Subcutaneous adipose tissue (tissue), 4 donors: Measurements from ENCODE around the gene CA12. TPM values are rescaled to one million over a fixed set of nuclear protein-coding genes. Genes with fewer than 3 reads are reported as not detected.

ENCODE experiments used
- total RNA-seq, 4 donors: library from RNA; depleted of rRNA; stranded (reverse); fragments of >200 nt; gene quantifications; one replicate each; pipeline ENCODE4 v1.1.0, GENCODE V29; 2016
- TF ChIP-seq, protein P1 (sequence below): fragments of 450-650 bp; IDR thresholded peaks from one replicate; pipeline ENCODE4 v1.5.1; 2016; ENCODE audit warnings: low read depth, mild to moderate bottlenecking, control low read depth, antibody characterized with exemption, moderate library complexity

Gene CA12
- total RNA-seq, 4 donors from 2014 or later: 1.5 to 16.3 (median 3.7) TPM

DNA sequence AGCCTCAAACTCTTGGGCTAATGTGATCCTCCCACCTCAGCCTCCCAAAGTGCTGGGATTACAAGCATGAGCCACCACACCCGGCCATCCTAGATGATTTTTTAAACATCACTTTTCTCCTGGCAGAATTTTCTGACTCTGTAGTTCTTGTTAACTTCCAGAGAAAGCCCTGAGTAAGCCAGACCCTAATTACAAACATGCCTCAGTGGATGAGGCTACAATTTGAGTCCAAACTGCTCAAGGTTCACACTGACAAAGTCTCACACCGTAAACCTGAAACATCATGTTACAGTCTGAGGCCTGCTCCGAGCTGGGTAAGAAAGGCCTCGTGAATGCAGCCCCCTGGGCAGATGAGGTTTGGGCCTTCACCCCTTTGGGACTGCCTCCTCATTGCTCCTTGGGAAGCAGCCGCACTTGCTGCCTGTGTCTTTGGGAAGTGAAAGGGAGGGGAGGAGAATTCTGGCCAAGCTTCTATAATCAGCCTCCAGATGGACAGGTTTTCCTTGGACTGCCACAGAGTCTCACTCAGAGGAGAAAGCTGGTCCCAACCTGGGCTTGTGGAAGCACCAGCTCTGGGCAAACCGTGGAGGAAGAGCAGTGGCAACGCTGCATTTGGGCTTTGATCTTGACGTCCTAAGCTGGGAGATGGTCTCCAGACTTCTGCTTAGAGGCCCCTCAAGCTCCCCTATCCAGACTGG is 46.0 kb downstream of the CA12 start:
- TF ChIP-seq, protein P1, sequence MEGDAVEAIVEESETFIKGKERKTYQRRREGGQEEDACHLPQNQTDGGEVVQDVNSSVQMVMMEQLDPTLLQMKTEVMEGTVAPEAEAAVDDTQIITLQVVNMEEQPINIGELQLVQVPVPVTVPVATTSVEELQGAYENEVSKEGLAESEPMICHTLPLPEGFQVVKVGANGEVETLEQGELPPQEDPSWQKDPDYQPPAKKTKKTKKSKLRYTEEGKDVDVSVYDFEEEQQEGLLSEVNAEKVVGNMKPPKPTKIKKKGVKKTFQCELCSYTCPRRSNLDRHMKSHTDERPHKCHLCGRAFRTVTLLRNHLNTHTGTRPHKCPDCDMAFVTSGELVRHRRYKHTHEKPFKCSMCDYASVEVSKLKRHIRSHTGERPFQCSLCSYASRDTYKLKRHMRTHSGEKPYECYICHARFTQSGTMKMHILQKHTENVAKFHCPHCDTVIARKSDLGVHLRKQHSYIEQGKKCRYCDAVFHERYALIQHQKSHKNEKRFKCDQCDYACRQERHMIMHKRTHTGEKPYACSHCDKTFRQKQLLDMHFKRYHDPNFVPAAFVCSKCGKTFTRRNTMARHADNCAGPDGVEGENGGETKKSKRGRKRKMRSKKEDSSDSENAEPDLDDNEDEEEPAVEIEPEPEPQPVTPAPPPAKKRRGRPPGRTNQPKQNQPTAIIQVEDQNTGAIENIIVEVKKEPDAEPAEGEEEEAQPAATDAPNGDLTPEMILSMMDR: no peak

DNA sequence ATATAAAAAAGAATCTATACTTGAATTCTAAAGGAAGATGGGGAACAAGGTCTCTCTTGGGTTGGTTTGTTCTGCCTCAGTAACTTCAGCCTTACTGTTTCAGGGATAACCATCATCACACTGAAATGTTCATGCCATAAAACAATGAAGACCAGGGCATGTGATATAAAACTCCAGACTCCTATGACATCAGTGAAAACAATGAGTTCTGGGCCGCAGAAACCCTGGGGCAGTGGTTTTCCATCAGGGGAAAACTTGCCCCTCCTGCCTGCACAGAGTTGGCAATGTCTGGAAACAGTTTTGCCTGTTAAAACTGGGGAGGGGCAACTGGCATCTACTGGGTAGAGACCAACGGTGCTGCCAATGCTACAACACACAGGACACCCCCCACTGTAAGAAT is 46.8 kb downstream of the CA12 start:
- TF ChIP-seq, protein P1: no peak

DNA sequence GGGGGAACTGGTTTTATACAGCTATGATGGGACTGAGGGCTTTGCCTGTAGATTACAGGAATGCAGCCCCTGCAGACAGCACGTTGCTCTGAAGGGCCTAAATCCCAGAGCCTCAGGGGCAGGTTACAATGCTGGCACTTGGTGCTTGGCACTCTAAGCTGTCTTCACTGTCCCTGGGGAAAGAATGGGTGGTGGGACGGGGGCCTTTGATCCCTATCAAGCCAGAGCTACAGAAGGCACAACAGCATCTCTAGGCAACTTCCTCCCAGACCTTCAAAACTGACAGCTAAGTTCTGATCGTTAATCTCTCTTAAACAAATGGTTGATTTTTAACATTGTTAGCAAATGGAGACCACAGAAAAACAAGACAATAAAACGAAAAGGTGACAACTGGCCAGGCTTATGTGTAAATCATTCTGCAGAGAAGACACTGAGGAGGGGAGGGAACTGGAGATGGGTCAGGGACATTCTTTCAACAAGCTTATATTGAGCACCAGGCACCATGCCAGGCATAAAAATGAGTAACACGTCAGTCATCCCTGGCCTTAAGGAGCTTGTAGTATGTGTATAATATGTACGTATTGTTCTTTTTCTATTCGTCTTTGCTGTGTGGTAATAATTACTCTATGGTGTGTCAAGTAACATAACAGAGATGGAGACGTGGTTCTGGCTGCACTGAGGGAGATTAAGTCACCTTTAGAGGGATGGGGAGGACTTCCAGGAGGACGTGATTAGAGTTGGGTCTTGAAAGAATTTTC is 49.1 kb downstream of the CA12 start:
- TF ChIP-seq, protein P1: no peak

DNA sequence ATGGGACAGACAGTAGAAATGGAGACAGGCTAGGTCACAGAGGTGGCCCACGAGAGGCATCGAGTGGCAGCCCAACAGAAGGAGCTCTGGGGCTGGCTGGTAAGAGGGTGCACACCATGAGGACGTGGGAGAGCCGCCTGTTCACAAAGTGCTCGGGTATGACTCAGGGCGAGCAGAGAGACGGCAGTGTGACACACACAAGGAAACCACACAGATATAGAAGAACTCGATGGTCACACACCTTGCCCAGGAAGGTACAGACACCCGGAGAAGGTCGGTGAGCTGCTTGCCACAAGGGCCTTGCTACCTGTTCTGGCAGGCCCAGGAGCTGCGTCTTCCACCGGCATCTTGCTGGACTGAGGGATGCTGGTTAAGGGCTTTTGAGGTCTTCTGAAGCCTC is 50.2 kb downstream of the CA12 start:
- TF ChIP-seq, protein P1: no peak

DNA sequence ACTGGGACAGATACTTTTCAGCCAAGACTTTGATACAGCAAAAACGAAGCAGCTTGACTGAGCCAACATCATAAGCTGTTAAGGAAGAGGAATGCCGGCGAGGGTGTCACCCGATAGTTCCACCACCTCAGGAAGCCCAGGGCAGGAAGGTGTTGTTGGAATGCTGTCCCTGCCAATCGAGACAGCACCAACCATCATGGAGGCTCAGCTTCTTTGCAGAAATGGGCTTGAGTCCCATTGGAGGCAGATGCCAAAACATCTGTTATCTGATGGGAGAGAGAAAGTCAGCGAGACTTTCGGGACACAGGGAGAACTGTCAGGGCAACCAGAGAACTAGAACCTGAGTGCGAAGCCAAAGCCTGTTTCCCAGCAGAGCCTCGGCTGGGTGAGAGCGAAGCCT is 50.7 kb downstream of the CA12 start:
- TF ChIP-seq, protein P1: no peak

DNA sequence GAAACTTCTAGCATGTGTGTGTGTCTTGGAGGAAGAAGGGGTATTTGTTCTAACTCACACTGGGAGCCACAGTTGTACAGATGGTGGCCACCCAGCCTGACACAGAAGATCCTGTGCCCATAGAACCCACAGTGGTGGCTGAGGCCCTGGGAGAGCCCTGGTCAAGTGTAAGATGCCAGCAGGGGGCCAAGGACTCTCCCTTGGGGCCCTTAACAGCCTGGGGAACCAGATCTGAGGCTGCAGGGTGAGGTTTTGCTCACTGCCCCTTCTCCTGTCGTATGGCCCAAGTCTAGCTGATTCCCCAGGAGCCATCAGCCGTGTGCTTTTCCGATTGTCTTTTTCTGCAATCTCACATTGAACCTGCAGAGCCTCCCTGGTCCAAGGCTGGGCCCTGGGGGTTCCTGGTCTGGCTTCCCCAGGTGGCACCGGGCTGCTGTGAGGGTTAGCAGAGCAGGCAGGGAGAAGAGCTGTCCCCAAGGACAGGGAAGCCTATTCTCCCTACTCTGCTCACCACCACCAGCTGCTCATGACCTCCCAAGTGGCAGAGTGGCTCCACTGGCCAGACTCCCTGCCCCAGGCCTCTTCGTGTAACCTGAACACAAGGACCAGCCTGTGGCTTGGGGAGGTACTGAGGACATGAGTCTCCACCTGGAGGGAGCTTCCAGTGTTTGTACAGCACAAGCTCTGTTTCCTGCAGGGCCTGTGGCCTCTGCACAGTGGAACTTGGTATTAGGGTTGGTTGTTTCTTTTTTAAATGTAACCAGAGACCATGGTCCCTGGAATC is 51.9 kb downstream of the CA12 start:
- TF ChIP-seq, protein P1: no peak
